Hepatocyte (in vitro differentiated cells): ENCODE results near the gene FAM20C.

Experiments
- EZH2phosphoT487 ChIP-seq: fragments of 200-600 bp; sonication (generic); IDR thresholded peaks from one replicate; pipeline ENCODE4 v1.6.1; 2018; ENCODE audit warnings: antibody characterized with exemption, mild to moderate bottlenecking, low read depth, moderate library complexity; ENCODE audit not compliant: unreplicated experiment, severe bottlenecking
- TF ChIP-seq, protein P1 (sequence below): fragments of 200-600 bp; sonication (generic); IDR thresholded peaks from 2 replicates; pipeline ENCODE4 v1.5.1; 2016; ENCODE audit warnings: antibody characterized with exemption, mild to moderate bottlenecking; ENCODE audit not compliant: poor library complexity

DNA sequence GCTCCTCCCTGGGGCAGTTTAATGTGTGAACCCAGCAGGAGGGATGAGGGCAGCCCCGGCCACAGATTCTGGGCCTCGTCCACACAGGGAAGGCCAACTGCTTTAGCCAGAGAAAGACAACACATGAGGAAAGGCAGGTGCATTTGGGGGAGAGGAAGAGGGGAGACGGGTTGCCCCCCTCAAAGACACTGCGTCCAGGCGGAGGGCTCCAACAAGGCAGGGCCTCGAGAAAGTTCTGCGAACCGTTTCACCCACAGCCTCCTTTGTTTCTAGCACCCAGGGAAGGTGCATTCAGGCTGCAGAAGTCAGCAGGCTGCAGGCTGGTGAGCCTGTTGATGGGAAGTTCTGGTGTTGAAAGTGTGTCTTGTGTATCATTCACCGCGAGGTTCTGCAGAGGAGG lies 107.7 kb downstream of the FAM20C start:
- TF ChIP-seq, protein P1, sequence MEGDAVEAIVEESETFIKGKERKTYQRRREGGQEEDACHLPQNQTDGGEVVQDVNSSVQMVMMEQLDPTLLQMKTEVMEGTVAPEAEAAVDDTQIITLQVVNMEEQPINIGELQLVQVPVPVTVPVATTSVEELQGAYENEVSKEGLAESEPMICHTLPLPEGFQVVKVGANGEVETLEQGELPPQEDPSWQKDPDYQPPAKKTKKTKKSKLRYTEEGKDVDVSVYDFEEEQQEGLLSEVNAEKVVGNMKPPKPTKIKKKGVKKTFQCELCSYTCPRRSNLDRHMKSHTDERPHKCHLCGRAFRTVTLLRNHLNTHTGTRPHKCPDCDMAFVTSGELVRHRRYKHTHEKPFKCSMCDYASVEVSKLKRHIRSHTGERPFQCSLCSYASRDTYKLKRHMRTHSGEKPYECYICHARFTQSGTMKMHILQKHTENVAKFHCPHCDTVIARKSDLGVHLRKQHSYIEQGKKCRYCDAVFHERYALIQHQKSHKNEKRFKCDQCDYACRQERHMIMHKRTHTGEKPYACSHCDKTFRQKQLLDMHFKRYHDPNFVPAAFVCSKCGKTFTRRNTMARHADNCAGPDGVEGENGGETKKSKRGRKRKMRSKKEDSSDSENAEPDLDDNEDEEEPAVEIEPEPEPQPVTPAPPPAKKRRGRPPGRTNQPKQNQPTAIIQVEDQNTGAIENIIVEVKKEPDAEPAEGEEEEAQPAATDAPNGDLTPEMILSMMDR = no peak
- TF ChIP-seq EZH2phosphoT487 = no peak
